Loucy (cell line): ENCODE data around the gene CRACDL.

ENCODE experiments used
- H2AFZ ChIP-seq: fragments of 200-600 bp; sonication (generic); 2 replicates; pipeline ENCODE4 v1.6.0; 2016; ENCODE audit warnings: antibody characterized with exemption, mild to moderate bottlenecking, low read length, moderate library complexity
- H3F3A ChIP-seq: fragments of 200-600 bp; 2 replicates; pipeline ENCODE4 v1.6.0; 2016; ENCODE audit warnings: antibody characterized with exemption, low read depth, mild to moderate bottlenecking
- H3K27me3 ChIP-seq: fragments of 200-600 bp; sonication (generic); 2 replicates; pipeline ENCODE4 v1.6.1; 2014; ENCODE audit warnings: low read length, mild to moderate bottlenecking; ENCODE audit not compliant: insufficient read depth, poor library complexity, severe bottlenecking
- H3K36me3 ChIP-seq: fragments of 200-600 bp; sonication (generic); 2 replicates; pipeline ENCODE4 v1.6.1; 2016; ENCODE audit warnings: low read length; ENCODE audit not compliant: insufficient read depth
- H3K4me1 ChIP-seq: fragments of 200-600 bp; sonication (generic); 2 replicates; pipeline ENCODE4 v1.5.1; 2014; ENCODE audit warnings: low read length, mild to moderate bottlenecking; ENCODE audit not compliant: insufficient read depth, poor library complexity, severe bottlenecking
- H3K4me2 ChIP-seq: fragments of 200-600 bp; sonication (generic); 2 replicates; pipeline ENCODE4 v1.6.0; 2014; ENCODE audit warnings: antibody characterized with exemption, low read length, low read depth, mild to moderate bottlenecking; ENCODE audit not compliant: poor library complexity, severe bottlenecking
- H3K4me3 ChIP-seq: fragments of 200-600 bp; sonication (generic); 2 replicates; pipeline ENCODE4 v1.5.1; 2014; ENCODE audit warnings: low read length, mild to moderate bottlenecking, mixed read lengths; ENCODE audit not compliant: poor library complexity, severe bottlenecking
- H3K79me2 ChIP-seq: fragments of 200-600 bp; sonication (generic); 2 replicates; pipeline ENCODE4 v1.6.1; 2014; ENCODE audit warnings: low read length; ENCODE audit not compliant: insufficient read depth
- H3K9ac ChIP-seq: fragments of 200-600 bp; sonication (generic); 2 replicates; pipeline ENCODE4 v1.6.0; 2014; ENCODE audit warnings: mild to moderate bottlenecking, low read depth, low read length, moderate library complexity; ENCODE audit not compliant: poor library complexity, severe bottlenecking
- H3K9me2 ChIP-seq: fragments of 200-600 bp; sonication (generic); replicated peaks from 2 replicates; pipeline ENCODE4 v1.6.1; 2016; ENCODE audit warnings: low read depth, low read length, mixed read lengths
- H3K9me3 ChIP-seq: fragments of 200-600 bp; sonication (generic); 2 replicates; pipeline ENCODE4 v1.6.1; 2014; ENCODE audit warnings: mild to moderate bottlenecking, antibody characterized with exemption, low read length, low read depth; ENCODE audit not compliant: insufficient read depth
- H4K20me1 ChIP-seq: fragments of 200-600 bp; sonication (generic); 2 replicates; pipeline ENCODE4 v1.6.0; 2014; ENCODE audit warnings: antibody characterized with exemption, low read length, mild to moderate bottlenecking; ENCODE audit not compliant: insufficient read depth, poor library complexity, severe bottlenecking
- EZH2phosphoT487 ChIP-seq: fragments of 200-600 bp; IDR thresholded peaks from 2 replicates; pipeline ENCODE4 v1.6.1; 2018; ENCODE audit warnings: antibody characterized with exemption, mild to moderate bottlenecking, moderate library complexity, borderline replicate concordance
- TF ChIP-seq, protein P1 (sequence below): fragments of 200-600 bp; sonication (generic); conservative IDR thresholded peaks from 2 replicates; pipeline ENCODE4 v1.5.1; 2014; ENCODE audit warnings: mild to moderate bottlenecking, antibody characterized with exemption, low read length

The CRACDL gene

DNA sequence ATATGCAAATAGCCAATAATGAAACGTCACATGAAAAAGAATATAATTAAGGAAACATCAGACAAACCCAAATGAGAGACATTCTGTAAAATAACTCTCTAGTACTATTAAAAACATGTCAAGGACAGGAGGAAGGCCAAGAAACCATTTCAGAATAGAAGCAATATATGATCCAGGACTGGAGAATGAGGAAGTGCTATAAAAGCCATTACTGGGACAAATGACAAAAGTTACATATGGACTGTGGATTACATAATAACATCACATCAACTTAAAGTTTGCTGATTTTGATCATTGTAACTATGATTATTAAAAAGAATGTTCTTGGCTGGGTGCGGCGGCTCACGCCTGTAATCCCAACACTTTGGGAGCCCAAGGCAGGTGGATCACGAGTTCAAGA is 81.3 kb downstream of the CRACDL start:
- peaks cover 3% of the 10 kb centered on the region for H3K27me3 ChIP-seq
- H3K9ac ChIP-seq: no peak overlapping the region
- no peak overlapping the region for H3K4me3 ChIP-seq
- H3K36me3 ChIP-seq: no peaks in the 10 kb centered on the region
- H2AFZ ChIP-seq: no peak overlapping the region
- no peaks in the 10 kb centered on the region for H3K9me2 ChIP-seq
- no peak for TF ChIP-seq EZH2phosphoT487
- TF ChIP-seq, protein P1, sequence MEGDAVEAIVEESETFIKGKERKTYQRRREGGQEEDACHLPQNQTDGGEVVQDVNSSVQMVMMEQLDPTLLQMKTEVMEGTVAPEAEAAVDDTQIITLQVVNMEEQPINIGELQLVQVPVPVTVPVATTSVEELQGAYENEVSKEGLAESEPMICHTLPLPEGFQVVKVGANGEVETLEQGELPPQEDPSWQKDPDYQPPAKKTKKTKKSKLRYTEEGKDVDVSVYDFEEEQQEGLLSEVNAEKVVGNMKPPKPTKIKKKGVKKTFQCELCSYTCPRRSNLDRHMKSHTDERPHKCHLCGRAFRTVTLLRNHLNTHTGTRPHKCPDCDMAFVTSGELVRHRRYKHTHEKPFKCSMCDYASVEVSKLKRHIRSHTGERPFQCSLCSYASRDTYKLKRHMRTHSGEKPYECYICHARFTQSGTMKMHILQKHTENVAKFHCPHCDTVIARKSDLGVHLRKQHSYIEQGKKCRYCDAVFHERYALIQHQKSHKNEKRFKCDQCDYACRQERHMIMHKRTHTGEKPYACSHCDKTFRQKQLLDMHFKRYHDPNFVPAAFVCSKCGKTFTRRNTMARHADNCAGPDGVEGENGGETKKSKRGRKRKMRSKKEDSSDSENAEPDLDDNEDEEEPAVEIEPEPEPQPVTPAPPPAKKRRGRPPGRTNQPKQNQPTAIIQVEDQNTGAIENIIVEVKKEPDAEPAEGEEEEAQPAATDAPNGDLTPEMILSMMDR: no peak
- no peaks in the 10 kb centered on the region for H3F3A ChIP-seq
- H3K79me2 ChIP-seq: no peaks in the 10 kb centered on the region
- H3K4me2 ChIP-seq: no peak overlapping the region
- no peaks in the 10 kb centered on the region for H3K4me1 ChIP-seq
- H3K9me3 ChIP-seq: peaks cover 9% of the 10 kb centered on the region; the same call in 1 of the 2 replicates
- H4K20me1 ChIP-seq: no peaks in the 10 kb centered on the region

DNA sequence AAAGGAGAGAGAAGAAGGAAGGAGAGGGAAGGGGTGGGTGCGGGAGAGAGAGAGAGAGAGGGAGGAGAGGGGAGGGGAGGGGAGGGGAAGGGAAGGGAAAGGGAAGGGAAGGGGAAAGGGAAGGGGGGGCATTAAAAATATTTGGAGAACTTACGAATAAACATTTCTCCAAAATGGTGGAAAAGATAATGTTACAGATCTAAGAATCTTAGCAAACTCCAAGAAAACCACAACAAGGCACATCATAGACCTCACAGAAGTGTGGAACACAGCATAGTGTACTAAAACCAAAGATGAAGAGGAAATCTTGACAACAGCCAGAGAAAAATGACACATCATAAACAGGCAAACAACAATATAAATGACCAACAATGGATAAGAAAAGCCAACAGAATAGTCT is 83.1 kb downstream of the CRACDL start:
- Histone ChIP-seq H3K27me3 (no peaks in the 10 kb centered on the region), H3K79me2 (no peaks in the 10 kb centered on the region), H3K9me2 (no peaks in the 10 kb centered on the region), H3K9me3 (no peaks in the 10 kb centered on the region), H3K4me1 (no peaks in the 10 kb centered on the region), H2AFZ (no peak overlapping the region), H3K9ac (no peak overlapping the region), H3K36me3 (no peaks in the 10 kb centered on the region), H3F3A (no peaks in the 10 kb centered on the region), H3K4me3 (no peak overlapping the region), H3K4me2 (no peak overlapping the region), H4K20me1 (no peaks in the 10 kb centered on the region)
- TF ChIP-seq, protein P1: no peak
- no peak for TF ChIP-seq EZH2phosphoT487

DNA sequence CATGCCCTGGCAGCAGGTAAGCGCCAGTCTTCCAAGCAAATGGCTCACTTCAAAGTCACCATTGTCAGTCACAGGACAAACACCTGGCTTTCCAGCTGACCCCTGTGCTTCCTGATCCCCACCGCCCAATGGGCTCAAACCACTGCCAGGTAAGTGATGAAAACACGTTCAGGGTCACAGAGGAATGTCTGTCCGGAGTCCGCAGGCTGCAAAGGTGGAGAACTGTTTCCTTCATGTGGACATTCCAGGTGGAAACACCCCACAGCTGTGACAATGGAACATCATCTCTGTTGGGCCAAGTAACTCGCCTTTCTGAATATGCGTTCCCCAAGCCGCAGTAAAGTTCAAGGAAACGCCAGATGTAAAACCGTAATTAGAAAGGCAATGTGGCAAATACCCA is 86.0 kb downstream of the CRACDL start:
- Histone ChIP-seq H3K9ac (no peak overlapping the region), H3K79me2 (no peaks in the 10 kb centered on the region), H3K4me2 (no peak overlapping the region), H2AFZ (no peak overlapping the region), H3K9me2 (no peaks in the 10 kb centered on the region), H3K36me3 (no peaks in the 10 kb centered on the region), H3K4me3 (no peak overlapping the region), H3K4me1 (no peaks in the 10 kb centered on the region), H4K20me1 (no peaks in the 10 kb centered on the region), H3K9me3 (no peaks in the 10 kb centered on the region), H3F3A (no peaks in the 10 kb centered on the region), H3K27me3 (no peaks in the 10 kb centered on the region)
- TF ChIP-seq, protein P1: no peak
- TF ChIP-seq EZH2phosphoT487: no peak
